GM21515 (cell line): ENCODE data around the gene SH2D3C.

ENCODE experiments used
- ATAC-seq: cut with Tn5 transposase; IDR thresholded peaks from one replicate; pipeline ENCODE4 v1.9.1; 2021; ENCODE audit not compliant: unreplicated experiment

Gene SH2D3C

DNA sequence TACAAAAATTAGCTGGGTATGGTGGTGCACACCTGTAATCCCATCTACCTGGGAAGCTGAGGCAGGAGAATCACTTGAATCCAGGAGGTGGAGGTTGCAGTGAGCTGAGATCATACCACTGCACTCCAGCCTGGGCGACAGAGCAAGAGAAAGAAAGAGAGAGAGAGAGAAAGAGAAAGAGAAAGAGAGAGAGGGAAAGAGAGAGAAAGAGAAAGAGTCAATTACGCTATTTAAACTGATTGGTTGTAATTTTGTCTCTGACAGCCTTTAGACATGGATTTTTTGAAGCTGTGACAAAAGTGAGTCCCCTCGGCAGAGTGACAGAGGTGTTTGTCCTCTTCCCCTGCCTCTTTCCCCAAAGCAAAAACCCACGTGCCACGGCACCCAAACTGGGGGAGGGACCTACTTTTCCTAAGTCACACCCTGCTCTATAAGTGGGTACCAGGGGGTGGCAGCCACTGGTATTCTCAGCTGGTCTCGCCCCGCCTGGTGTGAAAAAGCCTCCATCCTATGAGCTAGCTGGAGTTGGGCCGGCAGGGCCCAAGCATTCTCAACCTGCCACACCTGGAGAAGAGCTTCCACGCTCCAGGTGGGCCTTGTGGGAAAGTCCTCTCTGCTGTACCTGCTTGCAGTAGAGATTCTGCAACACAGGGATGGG lies 75.0 kb downstream of the SH2D3C start:
- no peak for ATAC-seq

DNA sequence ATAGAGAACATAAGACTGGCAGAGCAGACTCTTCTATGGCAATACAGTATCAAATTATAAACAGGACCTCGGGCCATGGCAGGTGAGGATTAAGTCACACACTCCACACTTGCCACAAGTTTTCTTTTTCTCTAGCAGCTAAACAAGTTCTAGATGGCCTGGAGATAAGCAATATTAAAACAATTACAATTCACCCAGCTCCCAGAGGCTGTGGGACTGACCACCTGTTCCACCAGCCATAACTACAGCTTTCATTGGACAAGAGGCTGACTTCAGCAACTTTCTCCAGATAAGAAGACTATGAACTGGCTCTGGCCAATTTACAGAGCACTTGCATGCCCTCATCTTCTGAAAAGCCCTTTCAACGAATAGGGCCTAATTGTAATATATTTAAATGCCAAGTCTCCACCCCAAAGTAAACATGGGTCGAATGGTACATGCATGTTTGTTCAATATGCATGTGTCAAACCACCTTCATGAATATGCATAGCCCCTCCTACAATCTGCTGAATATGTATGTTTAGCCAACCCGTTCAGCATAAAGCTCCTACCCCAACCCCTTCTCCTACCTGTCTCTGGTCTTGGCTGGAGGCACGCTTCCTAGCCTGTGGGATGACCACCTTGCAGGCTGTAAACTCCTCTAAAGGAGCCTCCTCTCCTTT lies 77.7 kb downstream of the SH2D3C start:
- ATAC-seq, result no peak

DNA sequence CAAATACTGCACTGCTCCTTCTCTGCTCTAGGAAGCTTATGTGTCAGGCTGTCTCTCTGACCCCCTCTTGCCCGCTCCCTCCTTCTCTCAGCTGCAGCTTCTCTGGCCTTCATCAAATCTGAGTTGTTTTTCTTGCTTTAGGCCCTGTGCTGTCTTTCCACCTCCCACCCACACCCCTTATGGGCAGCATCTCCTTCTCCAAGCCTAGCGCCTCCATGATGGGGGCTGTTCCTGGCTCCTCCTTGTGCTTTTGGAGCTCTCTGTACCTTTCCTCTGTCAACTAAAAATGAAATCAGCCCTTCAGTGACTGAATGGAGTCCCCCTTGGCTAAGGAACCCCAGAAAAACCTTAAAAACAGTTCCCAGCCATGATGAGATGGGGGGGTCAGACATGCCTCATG lies 78.3 kb downstream of the SH2D3C start:
- ATAC-seq, result no peak

DNA sequence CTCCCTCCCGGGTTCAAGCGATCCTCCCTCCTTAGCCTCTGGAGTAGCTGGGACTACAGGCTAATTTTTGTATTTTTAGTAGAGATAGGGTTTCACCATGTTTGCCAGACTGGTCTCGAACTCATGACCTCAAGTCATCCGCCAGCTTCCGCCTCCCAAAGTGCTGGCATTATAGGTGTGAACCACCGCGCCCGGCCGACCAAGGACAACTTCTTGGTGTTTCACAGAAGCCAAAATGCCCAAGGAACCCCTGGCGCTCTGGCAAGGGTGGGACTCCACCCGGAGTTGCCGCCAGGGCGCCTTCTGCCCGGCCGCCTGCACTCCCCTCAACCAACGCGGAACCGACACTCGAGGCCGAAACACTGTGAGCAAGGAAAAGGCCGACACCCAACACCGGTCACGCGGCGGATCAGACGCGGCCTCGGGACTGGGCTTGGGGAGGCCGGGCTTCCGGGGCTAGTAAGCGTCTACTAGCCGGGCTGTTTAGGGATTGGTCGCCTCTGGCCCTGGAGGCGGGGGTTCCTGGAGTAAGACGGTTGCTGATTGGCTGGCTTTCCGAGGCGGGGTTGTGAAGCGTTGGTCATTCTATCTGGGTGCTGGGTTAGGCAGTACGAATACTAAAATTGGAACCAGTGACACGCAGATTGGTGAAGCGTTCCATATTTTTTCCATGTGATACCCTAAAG lies 79.3 kb downstream of the SH2D3C start:
- no peak for ATAC-seq

DNA sequence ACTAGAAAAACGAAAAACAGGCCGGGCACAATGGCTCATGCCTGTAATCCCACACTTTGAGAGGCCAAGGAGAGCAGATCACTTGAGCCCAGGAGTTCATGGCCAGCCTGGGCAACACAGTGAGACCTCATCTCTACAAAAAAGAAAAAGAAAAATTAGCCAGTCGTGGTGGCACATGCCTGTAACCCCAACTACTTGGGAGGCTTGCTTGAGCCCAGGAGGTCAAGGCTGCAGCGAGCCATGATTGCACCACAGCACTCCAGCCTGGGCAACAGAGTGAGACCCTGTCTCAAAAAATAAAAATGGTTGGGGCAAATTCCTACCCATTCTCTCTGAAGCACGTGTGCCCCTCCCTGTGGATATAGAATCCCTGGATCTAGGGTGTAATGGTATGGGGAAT lies 80.1 kb downstream of the SH2D3C start:
- no peak for ATAC-seq

DNA sequence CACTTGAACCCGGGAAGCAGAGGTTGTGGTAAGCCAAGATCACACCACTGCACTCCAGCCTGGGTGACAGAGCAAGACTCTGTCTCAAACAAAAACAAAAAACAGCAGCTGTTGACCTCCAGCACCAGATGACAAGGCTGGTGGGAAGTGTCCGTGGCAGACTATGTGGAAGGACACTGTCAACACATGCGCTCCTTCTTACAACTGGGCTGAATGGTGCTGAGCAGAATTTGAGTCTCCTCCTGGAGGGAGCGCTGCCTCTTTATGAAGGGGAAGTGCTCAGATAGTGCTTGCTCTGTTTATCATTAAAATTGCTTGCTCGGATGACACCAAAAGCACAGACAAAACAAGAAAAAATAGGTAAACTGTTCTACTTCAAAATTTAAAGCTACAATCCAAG lies 80.9 kb downstream of the SH2D3C start:
- ATAC-seq, result no peak

DNA sequence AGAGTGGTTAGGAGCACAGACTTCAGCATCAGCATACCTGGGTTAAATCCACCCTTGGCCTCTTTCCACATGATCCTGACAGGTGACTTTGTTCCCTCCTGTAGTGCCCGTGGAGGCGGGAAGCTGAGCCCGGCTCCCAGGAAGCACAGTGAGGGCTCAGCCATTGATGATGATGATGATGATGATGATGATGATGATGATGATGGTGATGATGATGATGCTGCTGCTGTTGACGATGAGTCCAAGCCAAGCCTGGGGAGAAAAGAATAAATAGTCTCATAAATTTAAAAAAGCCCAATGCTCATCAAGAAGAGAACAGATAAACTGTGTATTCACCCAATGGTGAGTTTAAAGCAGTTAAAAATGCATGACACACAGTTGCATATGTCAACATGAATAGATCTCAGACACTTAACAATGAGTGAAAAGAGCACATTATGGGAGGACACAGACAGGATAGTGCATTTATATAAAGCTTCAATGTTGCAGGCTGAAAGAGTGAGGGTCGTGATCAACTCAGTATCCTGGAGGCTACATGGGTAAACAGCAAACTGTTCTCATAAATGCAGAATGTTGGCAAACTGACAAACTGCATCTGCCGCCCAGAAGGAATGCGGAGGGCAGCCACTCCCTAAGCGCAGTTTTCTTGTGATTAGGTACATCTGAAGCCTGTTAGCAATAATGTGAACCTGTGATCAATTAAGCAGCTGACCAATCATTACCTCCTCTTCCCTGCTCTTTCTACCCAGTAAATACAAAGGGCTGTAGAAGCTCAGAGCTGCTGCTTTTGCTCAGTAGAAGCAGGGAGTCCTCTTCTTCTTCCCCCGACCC lies 83.4 kb downstream of the SH2D3C start:
- no peak for ATAC-seq

DNA sequence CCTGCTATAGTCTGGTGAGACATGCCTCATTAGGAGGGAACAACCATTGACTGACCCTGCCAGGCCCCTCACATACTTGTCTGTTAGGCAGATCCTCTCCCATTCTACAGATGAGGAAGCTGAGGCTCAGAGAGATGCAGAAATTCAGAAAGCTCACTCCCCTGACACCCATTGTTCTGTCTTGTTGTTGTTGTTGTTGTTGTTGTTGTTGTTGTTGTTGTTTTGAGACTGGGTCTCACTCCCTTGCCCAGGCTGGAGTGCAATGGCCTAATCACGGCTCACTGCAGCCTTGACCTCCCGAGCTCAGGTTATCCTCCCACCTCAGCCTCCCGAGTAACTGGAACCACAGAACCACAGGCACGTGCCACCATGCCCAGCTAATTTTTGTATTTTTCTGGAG lies 84.8 kb downstream of the SH2D3C start:
- ATAC-seq, result no peak

DNA sequence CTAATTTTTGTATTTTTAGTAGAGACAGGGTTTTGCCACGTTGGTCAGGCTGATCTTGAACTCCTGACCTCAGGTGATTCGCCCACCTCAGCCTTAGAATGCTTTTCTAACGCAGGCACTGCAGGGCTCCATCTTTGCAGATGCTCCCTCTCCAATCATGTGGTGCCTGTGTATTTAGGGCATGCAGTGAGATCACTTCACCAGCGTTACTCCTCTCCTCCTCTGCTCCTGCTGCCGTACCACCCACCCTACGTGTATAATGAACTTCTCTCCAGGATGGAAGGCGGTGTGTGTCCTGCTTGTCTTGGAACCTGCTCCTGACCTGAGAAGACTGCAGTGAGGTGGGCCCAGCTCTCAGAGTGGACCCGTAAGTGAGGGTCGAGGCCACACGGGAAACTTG lies 85.3 kb downstream of the SH2D3C start:
- no peak for ATAC-seq

DNA sequence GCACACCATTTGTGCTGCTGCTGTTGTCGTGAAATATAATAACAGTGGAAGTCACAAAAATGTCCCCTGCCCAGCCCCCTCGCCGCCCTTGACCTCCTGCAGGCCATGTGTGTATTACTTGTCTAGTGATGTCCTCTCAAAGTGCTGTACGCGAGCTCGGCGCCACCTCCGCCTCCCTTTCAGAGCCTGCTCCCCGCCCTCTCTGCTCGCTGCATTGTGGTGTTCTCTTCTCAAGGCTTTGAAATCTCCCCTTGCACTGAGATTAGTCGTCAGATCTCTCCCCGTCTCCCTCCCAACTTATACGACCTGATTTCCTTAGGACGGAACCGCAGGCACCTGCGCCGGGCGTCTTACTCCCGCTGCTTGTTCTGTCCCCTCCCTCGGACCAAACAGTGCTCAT lies 86.4 kb downstream of the SH2D3C start:
- no peak for ATAC-seq

DNA sequence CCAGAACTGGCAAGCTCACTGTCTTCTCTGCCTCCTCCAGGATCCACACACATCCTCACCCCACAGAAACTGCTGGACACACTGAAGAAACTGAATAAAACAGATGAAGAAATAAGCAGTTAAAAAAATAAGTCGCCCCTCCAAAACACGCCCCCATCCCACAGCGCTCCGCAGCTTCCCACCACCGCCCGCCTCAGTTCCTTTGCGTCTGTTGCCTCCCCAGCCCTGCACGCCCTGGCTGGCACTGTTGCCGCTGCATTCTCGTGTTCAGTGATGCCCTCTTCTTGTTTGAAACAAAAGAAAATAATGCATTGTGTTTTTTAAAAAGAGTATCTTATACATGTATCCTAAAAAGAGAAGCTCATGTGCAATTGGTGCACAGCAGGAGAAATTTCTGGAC lies 87.7 kb downstream of the SH2D3C start:
- ATAC-seq, result no peak

DNA sequence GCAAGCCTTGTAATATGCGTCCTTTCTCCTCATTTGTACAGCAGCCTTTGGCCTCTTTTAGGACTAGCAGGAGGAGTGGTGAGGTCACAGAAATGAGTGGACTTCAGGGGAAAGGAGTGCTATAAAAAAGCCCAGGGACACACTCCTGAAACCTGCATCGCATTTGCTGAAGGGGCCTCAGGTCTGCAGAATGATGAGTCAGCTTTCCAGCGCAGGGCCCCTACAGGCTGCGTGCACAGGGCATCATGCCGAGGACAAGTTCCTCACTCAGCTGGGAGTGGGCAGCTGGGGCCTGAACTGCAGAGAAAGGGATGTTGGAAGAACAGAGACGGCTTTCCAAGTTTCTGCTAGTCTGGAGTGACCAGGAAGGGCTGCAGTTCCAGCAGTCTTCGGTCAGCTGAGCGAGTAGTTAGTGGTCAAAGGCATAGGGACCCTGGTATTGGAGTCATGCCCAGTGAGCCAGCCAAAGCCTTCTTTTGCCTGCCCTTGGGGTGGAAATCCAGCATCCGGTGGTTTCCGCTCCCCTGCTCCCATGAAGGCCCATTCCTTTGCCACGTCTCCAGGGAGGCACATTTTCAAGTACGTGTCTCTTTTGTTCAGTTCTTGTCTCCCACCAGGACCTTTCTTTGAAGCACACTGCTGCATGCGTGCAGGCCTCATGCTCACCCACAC lies 89.0 kb downstream of the SH2D3C start:
- ATAC-seq, result no peak
